HL-60 (cell line): ENCODE data around the gene DAPP1.
A peak's percentile ranks its signal among the peaks of the same experiment; 100 is the strongest.

Experiments
- SPI1 ChIP-seq: IDR thresholded peaks from 2 replicates; pipeline ENCODE4 v1.6.1; 2012; ENCODE audit warnings: low read depth, mild to moderate bottlenecking, borderline replicate concordance
- TF ChIP-seq, protein P1 (sequence below): IDR thresholded peaks from one replicate; pipeline ENCODE4 v1.5.1; 2011; ENCODE audit warnings: low read length, control low read depth, inconsistent platforms; ENCODE audit not compliant: insufficient read depth

- TF ChIP-seq SPI1, result peak; percentile 74
- TF ChIP-seq, protein P1, sequence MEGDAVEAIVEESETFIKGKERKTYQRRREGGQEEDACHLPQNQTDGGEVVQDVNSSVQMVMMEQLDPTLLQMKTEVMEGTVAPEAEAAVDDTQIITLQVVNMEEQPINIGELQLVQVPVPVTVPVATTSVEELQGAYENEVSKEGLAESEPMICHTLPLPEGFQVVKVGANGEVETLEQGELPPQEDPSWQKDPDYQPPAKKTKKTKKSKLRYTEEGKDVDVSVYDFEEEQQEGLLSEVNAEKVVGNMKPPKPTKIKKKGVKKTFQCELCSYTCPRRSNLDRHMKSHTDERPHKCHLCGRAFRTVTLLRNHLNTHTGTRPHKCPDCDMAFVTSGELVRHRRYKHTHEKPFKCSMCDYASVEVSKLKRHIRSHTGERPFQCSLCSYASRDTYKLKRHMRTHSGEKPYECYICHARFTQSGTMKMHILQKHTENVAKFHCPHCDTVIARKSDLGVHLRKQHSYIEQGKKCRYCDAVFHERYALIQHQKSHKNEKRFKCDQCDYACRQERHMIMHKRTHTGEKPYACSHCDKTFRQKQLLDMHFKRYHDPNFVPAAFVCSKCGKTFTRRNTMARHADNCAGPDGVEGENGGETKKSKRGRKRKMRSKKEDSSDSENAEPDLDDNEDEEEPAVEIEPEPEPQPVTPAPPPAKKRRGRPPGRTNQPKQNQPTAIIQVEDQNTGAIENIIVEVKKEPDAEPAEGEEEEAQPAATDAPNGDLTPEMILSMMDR, result no peak
Observed at GRCh38 chr4:99847362-99847976, 30.8 kb downstream of the DAPP1 start.
